K562 (cell line): ENCODE results near the gene CDKN1C.

Source experiments
- CTCF ChIP-seq, 3 experiments: IDR thresholded peaks in 2 of 3; conservative IDR thresholded peaks in 1 of 3; 2 replicates each; pipeline ENCODE4 v1.5.1; 2011 to 2012; ENCODE audit warnings: low read length in 3 of 3, mild to moderate bottlenecking in 3 of 3, control low read depth in 2 of 3, improper control_type of control experiment in 1 of 3, inconsistent platforms in 1 of 3, low read depth in 1 of 3, mixed read lengths in 1 of 3, moderate library complexity in 1 of 3; ENCODE audit not compliant: insufficient read depth in 2 of 3
- DPF2 ChIP-seq: fragments of 450-650 bp; IDR thresholded peaks from 2 replicates; pipeline ENCODE4 v1.6.1; 2016
- NR3C1 ChIP-seq: sonication (generic); formaldehyde crosslinking; IDR thresholded peaks from 2 replicates; pipeline ENCODE4 v1.8.1; 2022; ENCODE audit warnings: missing genetic modification reagents
- ZNF785 ChIP-seq: fragments of 250-450 bp; sonication (Bioruptor Pico); IDR thresholded peaks from 2 replicates; pipeline ENCODE4 v1.4.0; 2020; ENCODE audit warnings: mild to moderate bottlenecking

- TF ChIP-seq CTCF (IDR thresholded peaks at IDR 0.05 in 2 of 3, conservative IDR thresholded peaks at IDR 0.05 in 1 of 3; ENCODE audit: insufficient read depth in 2 of 3, low read depth in 1 of 3, low read length in 3 of 3) (no peak), ZNF785 (CRISPR knock-in tag) (no peak), DPF2 (no peak), NR3C1 (CRISPR knock-in tag) (no peak)
Measured at GRCh38 chr11:2887515-2888195, 2.1 kb upstream of the CDKN1C start.
